HG03457 (cell line): Measurements from ENCODE around the gene ABCC4.

ENCODE experiments used
- ATAC-seq: cut with Tn5 transposase; IDR thresholded peaks from one replicate; pipeline ENCODE4 v1.9.1; 2021; ENCODE audit warnings: moderate number of reproducible peaks; ENCODE audit not compliant: unreplicated experiment

Gene ABCC4

DNA sequence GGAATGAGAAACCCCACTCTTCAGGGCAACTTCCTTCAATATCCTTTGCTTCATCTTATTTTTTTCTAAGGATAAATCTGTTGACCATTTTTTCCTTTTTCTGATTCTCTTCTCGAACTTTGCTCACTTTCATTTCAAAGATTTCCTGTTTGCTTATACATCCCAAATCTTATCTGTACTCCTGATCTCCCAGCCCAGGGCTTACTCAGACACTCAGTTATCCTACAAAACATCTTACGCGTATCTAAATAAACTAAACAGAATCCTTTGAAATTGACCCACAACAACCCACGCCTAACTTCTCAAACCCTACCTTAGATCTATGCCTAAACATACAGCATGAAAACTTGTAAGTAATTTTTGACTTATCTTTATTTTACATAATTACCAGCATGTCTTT is 179.2 kb downstream of the ABCC4 start:
- ATAC-seq: no peak

DNA sequence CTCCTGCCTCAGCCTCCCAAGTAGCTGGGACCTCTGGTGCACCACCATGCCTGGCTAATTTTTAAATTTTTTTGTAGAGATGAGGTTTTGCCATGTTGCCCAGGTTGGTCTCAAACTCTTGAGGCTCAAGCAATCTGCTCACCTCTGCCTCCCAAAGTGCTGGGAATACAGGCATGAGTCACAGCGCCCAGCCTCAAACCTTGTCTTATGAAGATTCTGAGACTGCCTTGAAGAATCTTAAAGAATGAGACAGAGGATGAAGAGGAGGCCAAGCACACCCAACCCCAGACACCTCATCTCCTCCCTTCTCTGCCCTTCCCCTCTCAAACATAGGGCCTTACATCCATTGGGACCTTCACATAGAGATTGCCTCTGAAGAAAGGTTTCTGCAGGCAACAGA is 179.7 kb downstream of the ABCC4 start:
- no peak for ATAC-seq

DNA sequence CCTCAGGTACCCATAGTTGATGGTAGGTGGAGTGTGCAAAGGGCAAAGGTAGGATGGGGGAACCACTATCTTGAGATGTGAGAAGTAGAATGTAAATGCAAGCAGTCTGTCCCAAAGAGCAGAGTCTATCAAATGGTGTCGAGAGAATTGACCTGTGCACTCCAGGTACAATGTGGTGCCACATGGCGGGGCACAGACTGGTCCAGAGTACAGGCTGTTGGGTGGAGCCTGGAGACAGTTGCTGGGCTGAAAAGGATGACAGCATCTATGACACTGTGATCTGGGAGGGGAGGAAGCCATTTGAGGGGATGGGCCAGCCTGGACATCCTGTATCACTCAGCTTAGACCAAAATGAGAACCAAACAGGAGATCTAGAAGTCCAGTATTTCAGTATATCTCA is 180.6 kb downstream of the ABCC4 start:
- ATAC-seq: no peak

DNA sequence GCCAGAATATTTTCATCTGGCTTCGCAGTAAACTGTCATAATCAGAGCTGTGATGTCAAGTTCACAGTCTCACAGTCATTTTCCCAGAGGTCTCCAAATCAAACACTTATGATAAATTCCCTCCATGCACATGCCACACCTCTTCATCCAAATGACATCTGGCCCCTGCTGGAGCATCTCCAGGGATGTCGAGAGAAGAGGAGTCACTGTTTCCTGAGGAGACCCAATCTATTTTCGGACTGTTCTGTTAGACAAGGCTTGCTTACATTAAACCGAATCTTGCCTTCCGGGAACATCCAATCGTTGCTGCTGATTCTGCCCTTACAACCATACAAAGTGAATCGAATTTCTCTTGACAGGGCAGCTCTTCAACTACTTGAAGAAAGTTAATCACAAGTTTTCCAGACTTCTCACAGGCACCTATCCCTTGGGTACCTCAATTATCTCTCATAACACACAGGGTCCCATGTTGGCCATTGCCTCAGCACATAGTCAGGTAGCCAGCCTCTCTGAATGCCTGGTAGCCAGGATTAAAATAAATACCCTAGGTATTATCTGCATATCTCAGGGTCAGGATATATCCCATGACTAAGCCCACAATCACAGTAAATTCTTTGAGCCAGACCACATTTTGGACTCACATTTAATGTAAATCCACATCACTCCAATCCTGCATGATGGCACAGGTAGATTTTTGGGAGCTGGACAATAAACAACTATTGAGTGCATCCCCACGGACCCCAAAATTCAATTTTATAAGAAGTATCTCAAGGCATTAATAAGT is 182.5 kb downstream of the ABCC4 start:
- ATAC-seq: no peak

DNA sequence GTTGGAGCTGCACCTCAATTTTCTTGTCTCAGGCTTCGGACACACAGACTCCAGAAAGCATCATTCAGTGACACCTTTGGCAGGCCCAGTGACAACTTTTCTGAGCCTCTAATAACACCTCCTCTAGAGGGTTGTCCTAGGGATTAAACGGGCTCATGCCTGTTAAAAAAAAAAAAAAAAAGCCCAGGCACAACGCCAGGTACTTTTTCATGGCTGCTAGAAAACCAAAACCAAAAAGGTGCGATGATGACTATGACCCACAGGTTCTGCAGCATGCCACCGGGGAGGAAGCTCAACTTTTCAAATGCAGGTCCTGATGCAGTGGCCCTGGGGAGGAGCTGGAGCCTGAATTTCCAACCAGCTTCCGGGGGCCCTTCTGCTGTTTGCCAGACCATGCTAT is 184.2 kb downstream of the ABCC4 start:
- peak; percentile 63 for ATAC-seq

DNA sequence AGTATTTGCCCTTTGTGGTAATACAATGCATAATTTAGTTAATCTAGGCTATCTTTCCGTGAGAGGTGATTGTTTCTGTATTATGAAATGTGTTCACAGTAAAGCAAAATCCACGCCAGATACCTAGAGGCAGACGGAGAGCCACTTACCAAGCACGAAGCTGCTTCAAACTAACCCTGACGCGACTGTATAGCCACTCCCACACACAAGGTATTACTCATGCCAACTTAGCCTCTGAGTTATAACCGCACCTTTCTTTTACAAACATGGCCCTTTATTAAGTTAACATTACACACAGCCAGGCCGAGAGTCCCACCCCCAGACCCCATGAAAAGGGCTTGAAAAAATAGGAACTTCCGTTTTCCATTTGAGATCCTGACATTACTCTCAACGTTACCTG is 185.7 kb downstream of the ABCC4 start:
- ATAC-seq: no peak

DNA sequence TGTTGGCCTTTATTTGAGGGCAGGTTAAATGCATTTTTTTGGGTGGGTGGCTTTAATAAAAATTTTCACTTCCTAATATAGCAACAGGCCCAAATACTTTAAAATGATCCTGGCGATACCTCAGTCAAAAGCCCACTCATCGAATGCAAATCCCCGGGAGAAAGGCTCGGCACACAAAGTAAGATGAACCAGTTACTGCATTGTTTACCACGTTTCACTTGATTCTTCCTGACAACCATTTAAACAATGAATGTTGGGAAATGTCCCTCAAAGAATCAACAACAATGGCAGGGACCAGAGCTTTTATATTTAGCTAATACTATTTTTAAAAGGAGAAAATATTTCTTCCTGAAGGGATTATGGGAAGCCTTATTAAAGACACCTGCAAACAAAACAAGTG is 187.7 kb downstream of the ABCC4 start:
- ATAC-seq: no peak

DNA sequence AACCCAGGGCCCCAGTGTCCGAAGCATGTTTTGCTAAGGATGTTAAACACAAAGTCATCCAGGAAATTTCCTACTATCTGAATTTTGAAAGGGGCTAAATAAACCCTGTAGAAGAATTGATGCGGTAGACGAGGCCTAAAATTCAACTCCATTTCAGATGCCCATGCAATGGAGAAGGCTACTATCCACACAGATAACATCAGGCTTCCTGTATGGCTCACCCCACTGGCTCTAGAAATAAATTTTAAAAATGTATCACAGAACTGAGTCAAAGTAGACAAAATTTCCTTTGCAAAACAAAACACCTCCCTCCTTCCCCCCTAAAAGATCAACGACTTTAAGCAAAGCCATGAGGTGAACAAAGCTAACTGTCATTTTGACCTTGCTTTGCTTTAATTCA is 188.4 kb downstream of the ABCC4 start:
- no peak for ATAC-seq

DNA sequence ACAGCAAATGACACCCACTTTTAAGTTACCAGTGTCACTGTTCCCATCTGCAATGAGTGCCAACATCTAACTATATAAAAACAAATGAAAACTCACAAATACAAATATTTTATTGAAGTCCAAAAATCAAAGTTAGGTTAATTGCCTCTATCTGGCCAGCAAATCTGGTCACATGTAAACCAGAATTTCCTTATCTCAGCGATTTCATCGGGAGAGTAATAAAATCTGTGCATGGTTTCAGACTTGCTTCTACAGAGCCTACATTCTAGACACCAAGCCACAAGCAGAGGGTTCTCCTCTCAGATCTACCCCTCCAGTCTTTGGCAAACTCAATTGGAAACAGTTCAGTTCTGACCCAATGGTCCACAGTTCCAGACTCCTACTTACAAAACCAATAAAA is 189.6 kb downstream of the ABCC4 start:
- no peak for ATAC-seq

DNA sequence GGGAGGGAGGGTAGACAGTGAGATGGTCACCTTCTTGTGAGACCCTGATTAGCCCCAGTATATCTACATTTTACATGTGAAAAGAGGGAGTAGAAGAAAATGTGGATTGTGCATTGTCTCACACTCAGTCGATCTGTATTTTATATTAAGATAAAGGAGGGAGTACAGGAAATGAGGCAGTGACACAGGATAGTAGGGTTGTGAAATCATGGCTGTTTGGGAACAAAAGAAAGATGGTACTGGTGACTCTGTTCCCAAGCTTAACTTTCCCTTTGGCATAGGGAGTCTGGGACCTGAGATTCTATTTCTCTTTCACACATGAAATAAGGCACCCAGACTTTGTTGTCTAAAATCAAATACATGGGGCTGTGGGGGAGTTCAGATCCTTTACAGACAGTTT is 194.7 kb downstream of the ABCC4 start:
- no peak for ATAC-seq

DNA sequence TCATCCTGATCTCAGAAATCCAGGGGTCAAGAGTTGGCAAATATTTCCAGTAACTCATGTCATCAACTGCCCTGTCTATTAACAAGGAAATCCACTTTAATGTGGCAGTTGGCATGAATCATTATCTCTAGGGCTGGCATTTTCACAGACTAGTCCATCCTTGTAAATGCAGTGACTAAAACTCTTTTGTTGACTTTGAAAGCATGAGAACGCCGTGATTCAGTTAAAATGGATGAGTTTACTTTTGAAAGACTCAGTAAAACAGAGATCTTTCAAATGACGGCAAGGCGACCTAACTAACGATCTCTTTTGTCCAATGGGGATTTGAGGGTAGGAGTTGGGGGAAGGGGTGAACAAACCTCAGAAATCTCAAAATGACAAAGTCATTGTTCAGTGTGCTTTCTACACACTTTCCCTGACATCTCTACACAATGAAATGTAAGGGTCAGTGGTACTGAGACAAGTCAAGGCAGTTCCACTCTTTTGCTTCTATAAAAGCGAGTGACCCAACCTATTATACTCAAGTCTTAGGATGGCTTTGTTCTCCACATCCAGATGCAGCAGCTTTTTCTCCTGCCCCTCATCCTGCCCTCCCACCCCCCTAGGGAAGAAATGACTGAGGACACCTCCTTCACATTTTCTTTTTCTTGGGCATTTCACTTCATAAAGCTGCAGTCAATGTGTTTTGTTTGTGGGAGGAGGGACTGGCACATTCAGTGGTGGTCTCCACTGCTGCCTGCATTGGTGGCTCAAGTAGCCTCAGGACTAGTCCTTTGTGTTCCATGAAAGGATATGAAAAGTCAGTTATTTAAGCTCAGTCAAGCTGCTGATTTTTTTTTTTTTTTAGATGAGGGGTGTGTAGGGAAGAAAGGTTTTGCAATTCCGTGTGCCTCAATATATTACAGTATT is 200.5 kb downstream of the ABCC4 start:
- ATAC-seq: no peak

DNA sequence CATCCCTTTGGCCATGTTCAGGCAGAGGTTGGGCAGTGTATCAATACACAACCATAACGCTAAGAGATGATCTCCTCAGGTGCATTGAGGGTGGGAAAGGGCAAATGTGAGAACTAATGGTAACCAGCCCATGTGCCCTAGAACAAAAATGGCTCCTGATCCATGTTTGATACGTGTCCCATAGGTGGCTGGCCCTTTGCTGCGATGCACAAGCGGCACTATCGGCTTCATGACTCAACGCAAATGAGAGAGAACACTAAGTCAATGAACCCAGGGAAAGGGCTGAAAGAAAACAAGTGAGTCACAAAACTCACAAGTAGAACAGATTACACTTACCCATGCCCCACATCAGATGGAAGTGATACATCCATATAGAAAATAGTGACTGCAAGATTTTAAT is 201.7 kb downstream of the ABCC4 start:
- ATAC-seq: no peak

DNA sequence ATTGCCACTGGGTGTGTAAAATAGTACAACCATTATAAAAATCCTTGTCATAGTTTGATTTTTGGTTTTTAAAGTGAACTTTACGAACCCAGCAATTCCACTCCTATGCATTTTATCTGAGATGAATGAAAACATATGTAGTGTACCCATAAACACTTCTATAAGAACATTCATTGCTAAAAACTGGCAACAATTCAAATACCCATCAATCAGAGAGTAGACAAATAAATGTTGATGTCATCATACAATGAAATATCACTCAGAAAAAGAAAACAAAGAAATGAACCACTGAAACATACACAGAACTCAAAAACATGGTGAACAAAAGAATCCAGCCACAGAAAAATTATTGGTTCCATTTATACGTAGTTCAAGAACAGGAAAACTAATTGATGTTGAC is 202.3 kb downstream of the ABCC4 start:
- no peak for ATAC-seq

DNA sequence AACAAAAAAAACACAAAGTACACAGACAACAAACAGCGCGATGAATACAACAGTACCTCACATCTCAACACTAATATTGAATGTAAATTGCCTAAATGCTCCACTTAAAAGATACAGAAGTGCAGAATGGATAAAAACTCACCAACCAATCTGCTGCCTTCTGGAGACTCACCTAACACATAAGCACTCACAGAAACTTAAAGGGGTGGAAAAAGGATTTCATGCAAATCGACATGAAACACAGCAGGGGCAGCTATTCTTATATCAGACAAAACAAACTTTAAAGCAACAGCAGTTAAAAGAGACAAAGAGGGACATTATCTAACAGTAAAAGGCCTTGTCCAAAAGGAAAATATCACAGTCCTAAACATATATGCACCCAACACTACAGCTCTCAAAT is 209.5 kb downstream of the ABCC4 start:
- ATAC-seq: no peak

DNA sequence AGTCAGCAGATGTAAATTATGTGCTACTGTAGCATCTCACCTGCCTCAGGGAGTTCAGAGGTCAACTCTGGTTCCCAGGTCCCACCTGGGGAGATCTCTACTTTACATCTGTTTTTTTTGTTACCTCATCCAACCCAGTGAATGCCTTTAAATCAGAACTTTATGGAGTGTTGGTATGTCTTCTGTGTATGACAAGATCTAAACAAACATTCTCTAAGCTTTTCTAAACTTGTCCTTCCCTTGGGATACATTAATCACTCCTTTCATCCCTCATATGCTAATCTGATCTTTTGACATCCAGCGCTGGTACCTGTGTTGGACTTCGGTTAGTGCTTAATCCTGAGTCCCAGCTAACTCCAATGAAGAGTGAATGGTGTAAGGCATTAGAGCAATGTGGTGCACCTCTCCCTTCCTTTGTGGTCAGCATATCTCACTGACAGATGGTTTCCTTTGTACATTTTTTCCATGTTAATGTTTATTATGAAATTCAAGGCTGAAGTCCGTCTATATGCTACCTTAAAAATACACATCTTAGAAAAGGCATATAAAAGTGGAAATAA is 213.4 kb downstream of the ABCC4 start:
- ATAC-seq: no peak

DNA sequence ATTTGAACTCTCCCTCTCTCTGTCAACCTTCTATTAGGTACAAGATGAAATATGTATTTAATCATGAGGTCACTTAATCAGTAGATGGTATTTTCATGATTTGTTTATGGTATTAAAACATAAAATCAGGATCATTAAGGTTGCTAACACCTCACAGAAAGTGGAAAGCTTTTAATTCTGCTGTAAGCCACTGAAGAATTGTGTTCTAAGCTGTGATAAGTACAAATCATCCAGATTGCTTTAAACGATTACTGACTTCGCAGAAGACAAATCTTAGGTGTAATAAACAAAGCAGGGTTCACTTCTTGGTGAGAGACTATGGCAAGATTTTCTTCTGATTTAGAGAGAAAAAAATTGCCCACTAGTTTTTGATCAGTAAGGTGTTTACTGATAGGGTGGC is 214.5 kb downstream of the ABCC4 start:
- no peak for ATAC-seq

DNA sequence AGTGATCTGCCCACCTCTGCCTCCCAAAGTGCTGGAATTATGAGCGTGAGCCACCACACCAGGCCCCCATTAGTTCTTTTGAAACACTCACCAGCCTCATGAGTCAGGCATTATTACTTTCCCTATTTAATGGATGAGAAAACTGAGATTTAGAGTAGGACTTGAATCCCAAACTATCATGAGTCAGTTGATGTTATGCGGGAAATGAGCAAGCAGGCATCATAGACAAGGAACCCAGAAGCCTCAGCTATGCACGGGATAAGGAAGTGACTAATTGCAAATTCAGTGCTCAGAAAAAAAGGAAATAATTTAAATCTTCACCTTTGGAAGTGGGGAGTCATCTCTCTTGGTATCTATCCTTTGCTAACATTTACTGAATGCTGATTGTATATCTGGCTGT is 217.5 kb downstream of the ABCC4 start:
- ATAC-seq: no peak

DNA sequence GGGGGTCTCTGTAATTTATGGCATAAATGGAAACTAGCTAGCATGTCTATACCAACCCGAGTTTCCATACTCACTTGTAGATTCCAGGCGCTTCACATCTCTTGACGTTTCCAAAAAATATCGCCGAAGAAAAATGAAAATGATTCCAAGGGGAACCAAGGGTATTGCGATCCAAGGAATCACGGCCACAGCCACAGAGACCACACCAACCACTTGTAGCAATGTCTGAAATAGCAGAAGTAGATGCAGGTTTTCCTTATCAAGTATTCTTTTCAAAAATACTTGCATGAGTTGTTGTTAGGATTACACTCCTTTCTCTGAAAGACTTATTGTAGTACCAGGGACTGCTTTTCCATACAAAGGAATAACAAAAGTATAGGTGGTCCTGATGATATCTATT is 218.2 kb downstream of the ABCC4 start:
- no peak for ATAC-seq

DNA sequence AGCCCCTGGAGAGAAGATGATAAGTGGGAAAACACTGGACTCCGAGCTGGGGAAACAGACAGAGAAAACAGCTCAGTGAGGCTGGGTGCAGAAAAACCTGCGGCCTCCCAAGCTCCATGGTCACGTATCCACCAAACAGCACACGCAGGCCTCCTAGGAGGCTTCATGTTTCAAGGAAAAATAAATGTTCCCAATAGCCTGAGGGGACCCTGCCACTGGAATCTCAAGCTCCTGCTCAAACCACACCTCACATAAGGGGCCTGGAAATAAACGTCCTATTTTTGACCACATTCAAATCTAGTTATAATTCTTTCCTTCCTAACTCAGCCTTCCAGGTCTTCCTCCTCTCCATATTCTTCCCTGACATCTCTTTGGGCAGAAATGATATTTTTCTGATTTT is 225.7 kb downstream of the ABCC4 start:
- ATAC-seq: no peak

DNA sequence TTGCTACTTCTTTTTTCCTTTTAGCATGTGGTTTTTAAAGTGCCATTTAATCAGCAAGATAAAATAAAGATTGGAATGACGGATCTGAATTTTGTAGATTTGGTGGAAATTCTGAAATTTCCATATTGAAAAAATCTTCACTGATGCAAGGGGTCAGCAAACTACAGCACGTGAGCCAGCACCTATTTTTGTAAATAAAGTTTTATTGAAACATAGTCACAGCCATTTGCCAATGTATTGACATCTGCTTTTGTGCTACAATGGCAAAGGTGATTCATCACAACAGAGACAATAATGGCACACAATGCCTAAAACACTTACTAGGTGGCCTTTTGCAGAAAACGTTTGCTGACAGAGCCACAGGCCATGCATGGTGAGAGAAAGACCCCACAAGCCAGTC is 226.4 kb downstream of the ABCC4 start:
- no peak for ATAC-seq

DNA sequence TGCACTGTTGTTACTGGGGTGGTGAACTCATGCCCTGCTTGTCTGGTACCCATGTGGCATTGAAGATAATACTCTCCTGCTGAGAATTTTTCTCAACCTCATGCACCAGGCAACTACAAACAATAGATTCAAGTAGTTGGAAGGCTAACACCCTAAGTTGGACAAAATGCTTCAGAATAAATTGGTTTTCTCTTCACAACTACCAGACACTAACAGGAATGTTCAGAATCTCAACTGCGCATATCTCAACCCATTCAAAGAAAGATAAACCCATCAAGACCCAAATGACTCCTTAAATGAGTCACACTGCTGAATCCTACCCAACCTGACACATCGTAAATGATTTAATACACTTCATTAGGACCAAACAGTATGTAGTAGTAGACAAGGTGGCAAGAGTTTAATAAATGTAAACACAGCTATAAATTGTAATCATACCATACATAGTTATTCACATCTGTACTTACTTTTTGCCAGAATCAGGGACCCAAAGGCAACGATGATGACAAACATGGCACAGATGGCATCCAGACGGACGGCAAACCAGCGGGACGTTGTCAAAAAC is 227.4 kb downstream of the ABCC4 start:
- ATAC-seq: no peak

DNA sequence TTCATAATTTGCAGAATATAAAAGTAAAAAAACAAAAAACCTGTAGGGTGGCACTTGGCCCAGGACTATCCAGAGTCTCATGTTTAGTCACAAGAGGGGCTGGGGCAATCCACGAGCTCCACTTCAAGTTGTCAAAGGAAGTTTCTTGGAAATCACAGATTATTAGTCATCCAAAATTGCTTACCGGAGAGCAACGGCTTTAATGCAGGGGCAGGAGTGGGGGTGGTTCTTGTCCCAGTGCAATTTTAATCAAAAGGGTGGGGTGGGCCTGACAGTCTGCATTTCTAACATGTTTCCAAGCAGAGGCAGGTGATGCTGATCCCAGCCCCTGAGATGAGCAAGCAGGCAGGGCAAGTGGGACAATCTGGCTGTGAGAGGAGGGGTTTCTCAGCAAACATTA is 233.9 kb downstream of the ABCC4 start:
- no peak for ATAC-seq
